Measurements from ENCODE around the gene PDLIM4.

DNA sequence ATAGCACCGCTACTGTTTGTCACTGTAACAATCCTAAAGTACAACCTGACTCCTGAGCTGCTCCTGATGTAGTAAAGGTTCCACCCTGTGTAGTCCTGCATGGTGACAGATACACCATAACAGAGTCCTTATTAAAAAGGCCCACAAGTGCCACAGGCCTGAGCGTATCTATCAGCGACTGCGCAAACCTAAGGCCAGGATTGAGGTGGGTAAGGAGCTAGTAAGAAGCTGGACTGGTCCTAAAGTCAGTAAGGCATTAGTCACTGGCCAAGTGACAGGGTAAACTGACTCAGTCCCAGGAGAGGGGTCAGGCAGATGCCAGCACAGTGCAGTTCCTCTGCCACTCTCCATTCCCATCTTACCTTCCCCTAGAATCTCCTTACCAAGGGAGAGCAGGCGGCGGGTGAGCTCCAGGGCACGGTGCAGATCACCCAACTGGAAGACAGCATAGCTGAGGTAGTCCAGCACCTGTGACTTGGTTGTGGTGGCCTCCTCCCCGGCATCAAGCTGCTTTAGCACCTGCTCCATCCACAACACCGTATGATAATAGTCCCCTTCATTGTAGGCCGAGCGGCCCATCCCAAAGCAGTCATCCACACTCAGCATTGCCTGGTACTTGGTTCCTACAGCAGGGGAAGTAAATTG is 47.5 kb upstream of the PDLIM4 start:
- TF ChIP-seq SUZ12 (IDR thresholded peaks at IDR 0.05) (no peak), TARDBP (IDR thresholded peaks at IDR 0.05) (no peak), ELF4 (IDR thresholded peaks at IDR 0.05) (no peak), FOXK2 (IDR thresholded peaks at IDR 0.05) (no peak), SP1 (IDR thresholded peaks at IDR 0.05) (no peak), LEF1 (IDR thresholded peaks at IDR 0.05; ENCODE audit: borderline replicate concordance) (no peak), NFRKB (IDR thresholded peaks at IDR 0.05) (no peak)

All from HEK293T (cell line).